Lower leg skin (tissue), 4 donors: ENCODE measurements around the gene SPSB3. TPM values are rescaled to one million over a fixed set of nuclear protein-coding genes. Genes with fewer than 3 reads are reported as not detected.

Experiments used
- DNase-seq, 2 donors: peaks; one replicate each; pipeline ENCODE4 v3.0.0-alpha.2; 2019; ENCODE audit warnings: low spot score in 2 of 2
- H3K4me3 ChIP-seq: fragments of 200-600 bp; sonication (generic); 2 replicates; pipeline ENCODE4 v1.5.1; 2017; ENCODE audit warnings: mild to moderate bottlenecking, low read depth; ENCODE audit not compliant: poor library complexity, severe bottlenecking
- CTCF ChIP-seq, 3 donors: fragments of 450-650 bp; IDR thresholded peaks; one replicate each; pipeline ENCODE4 v1.5.1; 2016; ENCODE audit warnings: antibody characterized with exemption in 3 of 3, mild to moderate bottlenecking in 3 of 3, moderate library complexity in 2 of 3
- POLR2A ChIP-seq, 2 donors: fragments of 450-650 bp; IDR thresholded peaks; one replicate each; pipeline ENCODE4 v1.6.1; 2016 to 2017; ENCODE audit warnings: antibody characterized with exemption in 2 of 2, mild to moderate bottlenecking in 1 of 2, moderate library complexity in 1 of 2
- WGBS, 2 donors: methylation state at CpG; one replicate each; pipeline ENCODE4 v1.1.5; 2018; 5-methylcytosine and 5-hydroxymethylcytosine counted together
- intact Hi-C: fragments of 100-400 bp; cut with DNase I; formaldehyde crosslinking; loops from one replicate; pipeline ENCODE4 v1.15.0; 2023; ENCODE audit warnings: low total_unique reads
- microRNA-seq, 2 donors: library from miRNA; unstranded; fragments of <30 nt; microRNA quantifications; one replicate each; pipeline ENCODE4, GENCODE V29; 2016; ENCODE audit warnings: borderline replicate concordance in 2 of 2, borderline number of aligned reads in 1 of 2
- total RNA-seq, 4 donors: library from RNA; depleted of rRNA; stranded (reverse); fragments of >200 nt; gene quantifications; one replicate each; pipeline ENCODE4 v1.1.0, GENCODE V29; 2016

The SPSB3 gene
- total RNA-seq, 4 donors from 2014 or later = 146 to 238 (median 172) TPM

- intact Hi-C loops = no loop called here
- TF ChIP-seq POLR2A (IDR thresholded peaks at IDR 0.05) (no peak), CTCF (IDR thresholded peaks at IDR 0.05) (no peak)
- no peak for DNase-seq
- WGBS, 2 donors = 95 to 96% methylated on average over 18 of the region's 18 CpGs
- H3K4me3 ChIP-seq = no peak overlapping the region
Observed at GRCh38 chr16:1729026-1729425, 53.3 kb downstream of the SPSB3 start.

GRCh38 chr16:1727651-1728624 is 54.4 kb downstream of the SPSB3 start:
- no peak for DNase-seq
- TF ChIP-seq POLR2A (IDR thresholded peaks at IDR 0.05) = no peak
- no peak overlapping the region for H3K4me3 ChIP-seq
- WGBS, 2 donors = 90 to 92% methylated on average over 29 to 32 of the region's 37 CpGs
- intact Hi-C loops = no loop called here

Small RNAs within 50 kb of the gene (microRNA-seq; reads per million reads assigned to microRNA genes)
- 0.57 to 0.68 reads per million in 2 donors for gene MIR3177

Other genes starting within 250 kb of the SPSB3 start
- gene TMEM204, start 248.9 kb downstream of the SPSB3 start, total RNA-seq = 10 to 100 TPM; 13.7 to 26.0 (median 26.0) TPM
- gene IFT140, start 170.5 kb downstream of the SPSB3 start, total RNA-seq = 10 to 100 TPM; 12.5 to 24.7 (median 16.2) TPM
- 10 to 100 TPM; 14.2 to 29.6 (median 19.3) TPM for gene CRAMP1, start 170.2 kb downstream of the SPSB3 start, total RNA-seq
- 10 to 100 TPM; 23.3 to 40.1 (median 38.1) TPM for gene JPT2, start 104.3 kb downstream of the SPSB3 start, total RNA-seq
- gene MAPK8IP3, start 76.4 kb downstream of the SPSB3 start, total RNA-seq = 10 to 100 TPM; 59.9 to 95.8 (median 62.9) TPM
- 10 to 100 TPM; 77.7 to 98.4 (median 85.8) TPM for gene NME3, start 11.0 kb downstream of the SPSB3 start, total RNA-seq
- 10 to 100 TPM in 3 of 4 donors, 1 to 10 TPM in 1; 7.6 to 22.3 (median 13.0) TPM for gene EME2, start 9.8 kb downstream of the SPSB3 start, total RNA-seq
- gene MRPS34, start 9.4 kb downstream of the SPSB3 start, total RNA-seq = 100 to 1,000 TPM in 3 of 4 donors, 10 to 100 TPM in 1; 90.9 to 126 (median 105) TPM
- gene NUBP2, start 389 bp upstream of the SPSB3 start, total RNA-seq = 100 to 1,000 TPM in 1 of 4 donors, 10 to 100 TPM in 3; 79.7 to 108 (median 91.3) TPM
- gene IGFALS, start 11.1 kb upstream of the SPSB3 start, total RNA-seq = under 1 TPM; 0.59 to 0.69 (median 0.64) TPM
- gene HAGH, start 44.3 kb upstream of the SPSB3 start, total RNA-seq = 100 to 1,000 TPM in 1 of 4 donors, 10 to 100 TPM in 3; 57.8 to 104 (median 89.0) TPM
- gene FAHD1, start 44.6 kb upstream of the SPSB3 start, total RNA-seq = 10 to 100 TPM; 46.2 to 89.0 (median 62.3) TPM
- gene MEIOB, start 89.6 kb upstream of the SPSB3 start, total RNA-seq = under 1 TPM in 1 of 4 donors, not detected in 3; 0.42 TPM
- gene HS3ST6, start 135.8 kb upstream of the SPSB3 start, total RNA-seq = 100 to 1,000 TPM; 103 to 153 (median 120) TPM
- 10 to 100 TPM; 18.7 to 44.3 (median 31.7) TPM for gene MSRB1, start 160.6 kb upstream of the SPSB3 start, total RNA-seq
- gene RPL3L, start 172.1 kb upstream of the SPSB3 start, total RNA-seq = 1 to 10 TPM in 1 of 4 donors, not detected in 3; 1.6 TPM
- 100 to 1,000 TPM; 183 to 245 (median 217) TPM for gene NDUFB10, start 177.0 kb upstream of the SPSB3 start, total RNA-seq
- gene RPS2, start 182.3 kb upstream of the SPSB3 start, total RNA-seq = 1,000 to 10,000 TPM; 2,603 to 4,441 (median 3,196) TPM
- gene RNF151, start 184.3 kb upstream of the SPSB3 start, total RNA-seq = not detected
- 100 to 1,000 TPM in 2 of 4 donors, 10 to 100 TPM in 2; 60.8 to 114 (median 83.7) TPM for gene TBL3, start 189.5 kb upstream of the SPSB3 start, total RNA-seq
- gene NOXO1, start 198.9 kb upstream of the SPSB3 start, total RNA-seq = 1 to 10 TPM in 1 of 4 donors, under 1 TPM in 1, not detected in 2; 0.23 to 1.2 TPM
- 10 to 100 TPM in 3 of 4 donors, 1 to 10 TPM in 1; 9.7 to 14.4 (median 11.6) TPM for gene GFER, start 201.6 kb upstream of the SPSB3 start, total RNA-seq
- gene SYNGR3, start 207.4 kb upstream of the SPSB3 start, total RNA-seq = 1 to 10 TPM in 1 of 4 donors, under 1 TPM in 2, not detected in 1; 0.72 to 1.1 (median 0.78) TPM
- gene ZNF598, start 227.2 kb upstream of the SPSB3 start, total RNA-seq = 100 to 1,000 TPM in 2 of 4 donors, 10 to 100 TPM in 2; 56.1 to 117 (median 86.5) TPM
- gene NPW, start 237.2 kb upstream of the SPSB3 start, total RNA-seq = 1 to 10 TPM in 2 of 4 donors, under 1 TPM in 1, not detected in 1; 0.38 to 3.9 (median 1.6) TPM
- 10 to 100 TPM; 11.9 to 30.6 (median 27.3) TPM for gene NHERF2, start 244.3 kb upstream of the SPSB3 start, total RNA-seq